Brain pericyte (primary cell): ENCODE measurements around the gene ATP6V0A1.
A peak's percentile ranks its signal among the peaks of the same experiment; 100 is the strongest.

ENCODE experiments used
- DNase-seq: peaks from one replicate; pipeline ENCODE4 v3.0.0-alpha.2; 2012; ENCODE audit warnings: low read depth, low spot score

ATP6V0A1 gene

DNA sequence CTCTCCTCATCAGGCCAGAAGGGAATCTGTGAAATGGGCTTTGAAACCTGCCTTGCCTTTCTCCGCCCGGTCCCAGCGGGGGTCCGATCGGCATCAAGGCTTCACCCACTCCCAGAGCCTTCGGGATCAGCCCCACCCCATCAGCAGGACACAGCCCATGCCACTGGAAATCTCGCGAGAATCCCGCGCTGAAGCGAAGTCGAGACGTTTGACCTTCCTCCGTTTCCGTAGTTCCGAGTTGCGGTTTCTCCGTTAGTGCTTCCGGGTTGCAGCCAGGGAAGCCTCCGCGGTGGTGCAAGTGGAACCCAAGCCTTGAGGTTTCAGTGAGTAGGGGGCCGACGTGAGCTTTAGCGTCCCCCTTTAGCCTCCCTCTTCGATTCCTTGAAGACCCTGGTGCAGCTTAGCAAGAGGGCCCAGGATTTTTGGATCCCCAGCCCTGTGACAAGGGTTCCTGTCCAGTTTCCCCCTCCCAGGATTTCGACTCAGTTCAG, 103.3 kb downstream of the ATP6V0A1 start, which contains the start of gene COASY:
COASY (plus strand) TSS at position 252 of the 491 bp plus-strand sequence. CDS start 475 bp downstream, outside the sequence.
- DNase-seq: peak; percentile 87

DNA sequence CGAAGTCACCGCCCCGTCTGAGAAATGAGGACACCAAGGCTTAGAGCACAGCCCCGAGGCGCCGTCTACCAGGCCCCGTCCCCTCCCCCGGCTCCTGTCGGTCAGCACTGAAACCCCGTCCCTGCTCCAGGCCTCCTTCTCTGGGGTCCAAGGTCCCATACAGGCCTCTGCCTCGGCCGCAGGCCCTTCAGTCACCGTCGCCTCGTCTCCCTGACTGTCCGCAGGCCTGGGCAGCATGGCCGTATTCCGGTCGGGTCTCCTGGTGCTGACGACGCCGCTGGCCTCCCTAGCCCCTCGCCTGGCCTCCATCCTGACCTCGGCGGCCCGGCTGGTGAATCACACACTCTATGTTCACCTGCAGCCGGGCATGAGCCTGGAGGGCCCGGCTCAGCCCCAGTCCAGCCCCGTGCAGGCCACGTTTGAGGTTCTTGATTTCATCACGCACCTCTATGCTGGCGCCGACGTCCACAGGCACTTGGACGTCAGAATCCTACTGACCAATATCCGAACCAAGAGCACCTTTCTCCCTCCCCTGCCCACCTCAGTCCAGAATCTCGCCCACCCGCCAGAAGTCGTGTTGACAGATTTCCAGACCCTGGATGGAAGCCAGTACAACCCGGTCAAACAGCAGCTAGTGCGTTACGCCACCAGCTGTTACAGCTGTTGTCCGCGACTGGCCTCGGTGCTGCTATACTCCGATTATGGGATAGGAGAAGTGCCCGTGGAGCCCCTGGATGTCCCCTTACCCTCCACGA, 103.9 kb downstream of the ATP6V0A1 start:
- no peak for DNase-seq

DNA sequence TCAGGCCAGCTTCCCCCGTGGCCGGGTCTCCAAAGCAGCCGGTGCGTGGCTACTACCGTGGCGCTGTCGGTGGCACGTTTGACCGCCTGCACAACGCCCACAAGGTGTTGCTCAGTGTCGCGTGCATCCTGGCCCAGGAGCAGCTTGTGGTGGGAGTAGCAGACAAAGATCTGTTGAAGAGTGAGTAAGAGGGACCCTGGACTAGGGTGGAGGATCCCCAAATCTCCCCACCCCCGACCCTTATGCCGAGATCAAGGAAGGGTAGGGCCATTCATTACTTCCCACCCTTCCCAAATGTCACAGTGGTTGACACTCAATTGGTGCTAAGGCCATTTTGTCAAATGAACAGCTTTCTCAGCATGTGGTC, 104.4 kb downstream of the ATP6V0A1 start:
- DNase-seq: no peak

DNA sequence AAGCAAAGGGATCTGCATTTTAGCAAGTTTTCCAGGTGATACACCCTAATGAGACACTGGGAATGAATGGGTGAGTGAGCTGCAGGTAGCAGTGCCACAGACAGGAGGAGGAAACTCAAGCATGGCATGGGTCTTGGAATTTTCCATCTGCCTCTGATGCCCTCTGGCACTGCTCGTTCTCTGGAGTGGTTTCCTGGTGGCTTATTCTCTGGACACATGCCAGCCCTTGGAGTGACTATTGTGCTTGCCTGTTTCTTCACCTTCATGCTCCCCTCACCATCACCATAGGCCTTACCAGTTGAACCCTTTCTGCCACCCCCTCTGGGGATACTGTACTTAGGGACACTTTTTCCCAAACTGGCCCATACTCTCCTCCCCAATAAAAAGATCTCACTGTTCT, 104.9 kb downstream of the ATP6V0A1 start:
- DNase-seq: no peak

GRCh38 chr17:42563950-42564349, 105.3 kb downstream of the ATP6V0A1 start:
- no peak for DNase-seq

GRCh38 chr17:42564815-42565522, 106.3 kb downstream of the ATP6V0A1 start:
- DNase-seq: no peak

DNA sequence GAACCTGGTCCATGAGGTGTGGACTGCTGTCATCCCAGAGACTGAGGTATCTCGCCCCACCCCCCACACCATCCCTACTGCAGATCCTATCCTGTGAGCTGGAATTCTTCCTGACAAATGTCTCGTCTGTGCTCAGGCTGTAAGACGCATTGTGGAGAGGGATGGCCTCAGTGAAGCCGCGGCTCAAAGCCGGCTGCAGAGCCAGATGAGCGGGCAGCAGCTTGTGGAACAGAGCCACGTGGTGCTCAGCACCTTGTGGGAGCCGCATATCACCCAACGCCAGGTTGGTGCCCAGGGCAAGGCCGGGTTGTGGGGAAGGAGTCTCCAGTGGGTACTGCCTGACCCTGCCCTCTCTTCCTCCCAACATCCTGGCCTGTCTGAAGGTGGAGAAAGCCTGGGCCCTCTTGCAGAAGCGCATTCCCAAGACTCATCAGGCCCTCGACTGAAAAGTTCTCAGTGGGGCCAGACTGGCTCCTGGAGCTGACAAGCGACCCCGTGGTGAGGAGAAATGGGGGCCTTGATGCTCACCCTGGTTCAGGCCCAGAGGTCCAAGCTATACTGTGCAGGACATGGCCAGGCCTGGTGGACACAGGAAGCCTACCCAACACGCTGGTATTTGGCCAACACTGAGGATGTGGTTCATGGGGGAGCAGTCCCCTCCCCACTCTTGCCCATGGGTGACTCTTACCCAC, 107.0 kb downstream of the ATP6V0A1 start:
- DNase-seq: no peak

DNA sequence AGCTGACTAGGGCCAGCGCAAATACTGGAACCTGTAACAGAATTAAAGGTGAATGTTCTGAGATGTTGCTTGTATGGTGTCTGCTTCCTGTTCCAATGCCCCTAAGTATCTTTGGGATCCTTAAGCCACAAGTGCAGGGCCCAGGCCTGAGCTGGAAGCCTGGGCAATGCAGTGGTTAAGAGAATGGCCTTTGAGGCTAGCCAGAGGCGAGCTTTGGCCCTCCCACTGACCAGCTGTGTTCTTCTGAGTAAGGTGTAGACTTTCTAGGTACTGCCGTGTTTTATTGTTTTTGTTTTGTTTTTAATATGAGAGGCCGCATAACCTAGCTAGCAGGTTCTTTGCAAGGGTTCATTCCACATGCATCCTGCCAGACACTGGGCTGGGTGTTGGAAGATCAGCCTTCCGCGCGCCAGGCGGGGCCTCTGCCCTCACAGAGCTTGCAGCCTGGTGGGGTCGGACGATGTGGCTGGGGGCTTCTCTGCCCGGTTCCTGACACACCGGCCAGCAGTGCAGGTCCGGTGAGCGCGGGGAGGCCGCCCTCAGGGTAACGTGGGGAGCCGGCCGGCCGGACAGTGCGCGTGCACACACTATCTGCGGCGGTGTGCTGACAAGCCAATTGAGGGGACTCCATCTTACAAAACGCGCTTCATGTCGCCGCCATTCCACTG, 107.7 kb downstream of the ATP6V0A1 start:
- DNase-seq: no peak

DNA sequence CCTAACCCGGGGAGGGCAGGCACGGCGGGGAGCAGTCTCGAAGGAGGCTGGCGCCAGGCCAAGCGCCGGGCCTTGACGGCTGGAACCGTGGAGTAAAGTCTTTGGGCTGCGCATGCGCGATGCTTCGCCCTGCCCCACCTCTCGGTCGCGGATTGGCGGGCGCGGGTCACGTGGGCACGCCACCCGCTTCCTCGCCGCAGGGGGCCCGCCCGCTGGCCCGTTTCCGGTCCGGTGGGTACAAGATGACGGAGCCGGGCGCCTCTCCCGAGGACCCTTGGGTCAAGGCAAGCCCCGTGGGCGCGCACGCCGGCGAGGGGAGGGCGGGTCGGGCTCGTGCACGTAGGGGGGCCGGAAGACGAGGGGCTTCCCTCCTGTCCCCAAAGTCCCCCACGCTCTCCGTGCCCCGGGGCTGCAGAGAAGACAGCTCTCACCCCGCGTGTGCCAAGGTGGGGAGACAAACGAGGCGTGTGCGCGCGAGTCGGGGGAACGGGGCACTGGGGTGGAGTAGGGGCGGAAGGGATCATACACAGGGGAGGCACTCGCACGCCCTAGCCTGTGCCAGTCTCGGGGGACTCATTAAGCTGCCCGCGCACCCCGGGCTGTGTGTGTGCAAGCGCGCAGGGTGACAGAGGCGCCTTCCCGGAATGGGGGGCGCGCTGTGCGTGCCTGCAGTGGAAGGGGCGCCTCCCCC, 108.3 kb downstream of the ATP6V0A1 start, which contains the start of gene MLX:
MLX (plus strand) TSS at position 218 of the 691 bp plus-strand sequence; CDS start at position 243, 25 bp downstream.
- DNase-seq: peak; percentile 72

DNA sequence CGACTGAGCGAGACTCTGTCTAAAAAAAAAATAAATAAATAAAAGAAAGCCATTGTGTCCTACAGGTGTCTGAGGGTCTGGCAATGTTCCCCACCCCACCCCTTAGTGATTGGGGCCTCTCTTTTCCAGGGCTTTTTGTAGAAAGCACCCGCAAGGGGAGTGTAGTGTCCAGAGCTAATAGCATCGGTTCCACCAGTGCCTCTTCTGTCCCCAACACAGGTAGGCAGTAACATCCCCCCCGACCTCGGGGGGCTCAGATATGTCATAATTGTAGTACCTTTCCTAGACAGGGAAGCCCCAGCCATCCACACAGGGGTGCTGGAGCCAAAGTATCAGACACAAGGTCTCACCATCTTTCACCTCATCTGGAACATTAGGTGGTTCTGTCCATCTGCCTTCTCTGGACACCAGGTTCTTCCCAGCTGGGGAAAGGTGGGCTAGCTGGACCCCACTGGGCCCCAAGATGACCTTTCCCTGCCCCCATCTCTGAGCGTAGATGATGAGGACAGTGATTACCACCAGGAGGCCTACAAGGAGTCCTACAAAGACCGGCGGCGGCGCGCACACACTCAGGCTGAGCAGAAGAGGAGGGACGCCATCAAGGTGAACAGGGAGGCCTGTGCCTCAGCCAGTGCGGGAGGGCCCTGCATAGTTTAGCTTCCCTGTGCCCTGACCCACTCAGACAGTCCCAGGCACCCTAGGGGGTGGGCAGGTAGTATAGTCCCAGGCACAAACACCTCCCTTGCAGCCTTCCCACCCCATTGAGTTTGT, 109.8 kb downstream of the ATP6V0A1 start:
- no peak for DNase-seq

DNA sequence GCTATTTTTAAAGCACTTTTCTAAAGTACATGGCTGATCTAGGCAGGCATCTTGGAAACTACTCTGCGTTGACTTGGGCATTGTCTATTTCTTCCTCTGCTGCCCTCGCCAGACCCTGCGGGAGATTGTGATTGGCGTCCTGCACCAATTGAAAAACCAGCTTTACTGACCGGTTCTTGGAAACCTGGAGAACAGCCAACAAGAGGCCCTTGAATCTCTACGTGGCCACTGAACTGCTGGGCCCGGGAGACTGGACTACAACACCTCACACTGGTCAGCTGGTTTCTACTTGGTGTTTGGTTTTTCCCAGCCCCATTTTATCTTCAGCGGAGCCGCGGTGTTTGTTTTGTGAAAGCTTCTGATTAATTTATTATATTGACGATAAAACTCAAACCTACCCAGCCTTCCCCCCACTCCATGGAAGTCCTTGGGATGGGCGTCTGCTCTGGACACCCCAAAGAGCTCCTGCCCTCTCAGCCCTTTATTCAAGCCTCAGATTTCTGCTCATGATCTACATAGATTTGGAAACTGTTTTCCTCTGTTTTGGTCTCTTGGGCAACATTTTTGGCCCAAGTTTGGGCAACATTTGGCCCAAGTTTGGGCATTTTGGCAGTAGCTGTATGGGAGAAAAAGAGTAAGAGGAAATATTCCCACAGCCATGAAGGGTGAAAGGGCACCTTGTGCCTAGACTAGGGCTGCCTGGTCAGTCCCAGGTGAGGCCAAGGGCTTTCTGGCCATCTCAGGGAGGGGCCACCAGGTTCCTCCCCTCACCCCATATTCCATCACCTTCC, 113.0 kb downstream of the ATP6V0A1 start:
- DNase-seq: no peak
